Kidney tubule cell (primary cell): ENCODE results near the gene CLMN.

Experiments used
- DNase-seq: peaks from one replicate; pipeline ENCODE4 v3.0.0-alpha.2; 2018; ENCODE audit warnings: low spot score

The CLMN gene, protein sequence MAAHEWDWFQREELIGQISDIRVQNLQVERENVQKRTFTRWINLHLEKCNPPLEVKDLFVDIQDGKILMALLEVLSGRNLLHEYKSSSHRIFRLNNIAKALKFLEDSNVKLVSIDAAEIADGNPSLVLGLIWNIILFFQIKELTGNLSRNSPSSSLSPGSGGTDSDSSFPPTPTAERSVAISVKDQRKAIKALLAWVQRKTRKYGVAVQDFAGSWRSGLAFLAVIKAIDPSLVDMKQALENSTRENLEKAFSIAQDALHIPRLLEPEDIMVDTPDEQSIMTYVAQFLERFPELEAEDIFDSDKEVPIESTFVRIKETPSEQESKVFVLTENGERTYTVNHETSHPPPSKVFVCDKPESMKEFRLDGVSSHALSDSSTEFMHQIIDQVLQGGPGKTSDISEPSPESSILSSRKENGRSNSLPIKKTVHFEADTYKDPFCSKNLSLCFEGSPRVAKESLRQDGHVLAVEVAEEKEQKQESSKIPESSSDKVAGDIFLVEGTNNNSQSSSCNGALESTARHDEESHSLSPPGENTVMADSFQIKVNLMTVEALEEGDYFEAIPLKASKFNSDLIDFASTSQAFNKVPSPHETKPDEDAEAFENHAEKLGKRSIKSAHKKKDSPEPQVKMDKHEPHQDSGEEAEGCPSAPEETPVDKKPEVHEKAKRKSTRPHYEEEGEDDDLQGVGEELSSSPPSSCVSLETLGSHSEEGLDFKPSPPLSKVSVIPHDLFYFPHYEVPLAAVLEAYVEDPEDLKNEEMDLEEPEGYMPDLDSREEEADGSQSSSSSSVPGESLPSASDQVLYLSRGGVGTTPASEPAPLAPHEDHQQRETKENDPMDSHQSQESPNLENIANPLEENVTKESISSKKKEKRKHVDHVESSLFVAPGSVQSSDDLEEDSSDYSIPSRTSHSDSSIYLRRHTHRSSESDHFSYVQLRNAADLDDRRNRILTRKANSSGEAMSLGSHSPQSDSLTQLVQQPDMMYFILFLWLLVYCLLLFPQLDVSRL

DNA sequence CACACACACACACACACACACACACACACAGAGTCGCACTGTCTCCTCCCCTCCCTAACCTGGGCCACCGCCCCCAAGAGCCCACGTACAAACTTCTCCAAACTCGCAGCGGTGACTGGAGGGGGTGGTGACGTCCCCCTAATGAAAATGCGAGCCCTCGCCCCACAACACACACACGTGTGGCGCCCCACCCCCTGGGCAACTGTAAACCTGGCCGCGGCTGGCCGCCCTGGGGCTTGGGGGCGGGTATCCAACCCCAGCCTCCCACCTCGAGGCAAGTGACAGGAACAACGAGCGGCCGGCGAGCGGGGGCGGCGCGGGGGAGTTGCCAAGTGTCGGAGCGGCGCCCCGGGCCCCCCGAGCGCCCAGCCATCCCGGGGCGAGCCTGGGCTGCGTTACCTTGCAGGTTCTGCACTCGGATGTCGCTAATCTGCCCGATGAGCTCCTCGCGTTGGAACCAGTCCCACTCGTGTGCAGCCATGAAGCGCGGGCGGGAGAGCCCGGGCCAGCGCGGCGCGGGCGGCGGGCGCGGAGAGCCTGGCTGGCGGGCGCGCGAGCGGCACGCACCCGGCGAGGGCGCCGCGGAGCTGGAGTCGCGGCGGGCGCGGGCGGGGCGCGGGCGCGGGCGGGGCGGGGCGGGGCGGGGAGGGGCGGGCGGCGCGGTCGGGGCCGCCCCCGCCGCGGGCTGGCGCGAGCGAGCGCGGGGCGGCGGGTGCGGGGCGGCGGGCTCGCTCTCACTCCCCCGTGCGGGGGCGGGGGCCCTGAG lies at the start of gene CLMN:
Gene CLMN, minus strand, starts transcription at position 597 of the 766 bp plus-strand sequence. Its CDS starts 116 bp downstream, at position 481.
- DNase-seq: peak; percentile 52

DNA sequence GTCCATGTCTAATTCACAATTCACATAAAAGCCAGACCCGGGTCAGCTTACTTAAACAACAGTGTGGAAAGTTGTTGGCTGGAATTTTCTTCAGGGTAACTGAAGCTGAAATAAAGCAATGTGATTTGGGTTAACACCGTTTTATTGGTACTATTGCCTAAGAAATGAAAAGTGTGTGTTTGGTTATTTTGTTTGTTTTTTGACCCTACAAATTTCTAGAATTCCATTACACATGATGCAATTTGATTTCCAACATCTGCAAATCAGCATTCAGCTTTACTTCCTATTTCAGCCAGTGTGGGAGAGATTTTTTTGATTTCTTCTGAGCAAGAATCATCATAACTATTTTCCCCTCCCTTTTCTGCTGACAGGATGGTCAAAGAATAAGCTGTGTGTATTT lies 45.7 kb upstream of the CLMN start:
- no peak for DNase-seq

DNA sequence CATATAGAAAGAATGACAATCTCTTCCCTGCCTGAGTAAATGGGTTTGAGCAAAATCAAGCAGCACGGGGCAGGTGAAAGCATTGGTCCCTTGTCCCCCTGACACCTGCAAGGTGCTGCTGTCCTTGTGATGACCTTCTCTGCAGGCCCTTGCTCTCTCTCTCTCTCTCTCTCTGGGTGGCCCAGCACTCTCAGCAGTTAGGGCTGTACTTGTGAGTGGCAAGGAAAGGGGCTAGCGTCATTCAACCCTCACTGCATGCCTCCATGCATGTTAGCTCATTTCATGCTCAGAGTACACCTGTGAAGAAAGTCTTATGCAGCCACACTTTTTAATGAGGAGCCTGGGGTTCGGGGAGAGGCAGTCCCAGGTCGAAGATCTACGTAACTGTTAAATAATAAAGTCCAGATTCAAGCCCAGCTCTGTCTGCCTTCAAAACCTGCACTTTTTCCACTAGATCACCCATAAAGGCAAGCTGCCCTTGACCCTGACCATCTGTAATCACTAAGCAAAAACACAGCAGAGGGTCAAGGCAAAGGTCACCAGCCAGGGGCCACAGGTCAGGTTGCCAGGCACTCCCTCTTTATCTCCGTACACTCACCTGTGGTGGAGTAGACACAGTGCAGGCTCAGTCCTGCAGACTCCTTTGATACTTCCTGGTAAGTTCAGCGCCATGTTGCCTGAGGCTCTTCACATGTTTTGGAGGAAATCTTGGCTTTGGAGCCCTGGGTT lies 44.9 kb upstream of the CLMN start:
- DNase-seq: no peak

DNA sequence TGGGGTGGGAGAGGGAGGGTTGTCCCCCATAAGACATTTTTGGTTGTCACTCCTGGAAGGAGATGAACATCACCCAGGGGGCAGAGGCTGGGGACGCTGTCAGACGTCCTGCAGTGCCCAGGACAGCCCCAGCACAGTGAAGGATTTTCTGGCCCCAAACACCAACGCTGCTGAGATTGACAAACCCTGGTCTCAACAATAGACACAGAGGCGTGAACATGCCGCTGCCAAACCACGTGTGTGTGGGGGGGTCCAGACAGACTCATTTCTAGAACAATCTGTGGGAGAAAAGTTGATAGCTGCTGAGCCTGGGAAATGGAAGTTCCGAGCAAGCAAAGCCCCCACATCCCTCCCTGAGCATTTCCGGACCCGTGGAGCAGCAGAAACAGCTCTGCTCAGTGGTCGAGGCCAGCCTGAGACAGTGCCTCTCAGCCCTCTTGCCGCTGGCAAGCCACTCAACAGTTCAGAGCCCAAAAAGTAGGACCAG lies 43.8 kb upstream of the CLMN start:
- DNase-seq: no peak

DNA sequence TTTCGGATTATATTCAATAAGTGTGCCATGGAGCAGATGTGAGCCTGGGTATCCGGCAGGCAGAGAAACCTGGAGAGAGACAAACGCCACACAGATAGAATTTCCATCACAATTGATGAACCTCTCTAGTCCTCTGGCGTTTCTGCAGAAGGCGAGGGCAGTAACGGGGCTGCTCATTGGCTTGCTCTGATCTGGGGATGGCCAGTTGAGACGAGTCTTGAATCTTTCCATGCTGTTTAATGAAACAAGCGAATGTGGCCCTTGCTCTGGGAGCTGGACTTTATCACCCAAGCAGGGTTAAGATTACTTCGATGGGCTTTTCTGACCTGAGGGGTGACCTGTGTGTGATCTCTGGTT lies 42.4 kb upstream of the CLMN start:
- no peak for DNase-seq

DNA sequence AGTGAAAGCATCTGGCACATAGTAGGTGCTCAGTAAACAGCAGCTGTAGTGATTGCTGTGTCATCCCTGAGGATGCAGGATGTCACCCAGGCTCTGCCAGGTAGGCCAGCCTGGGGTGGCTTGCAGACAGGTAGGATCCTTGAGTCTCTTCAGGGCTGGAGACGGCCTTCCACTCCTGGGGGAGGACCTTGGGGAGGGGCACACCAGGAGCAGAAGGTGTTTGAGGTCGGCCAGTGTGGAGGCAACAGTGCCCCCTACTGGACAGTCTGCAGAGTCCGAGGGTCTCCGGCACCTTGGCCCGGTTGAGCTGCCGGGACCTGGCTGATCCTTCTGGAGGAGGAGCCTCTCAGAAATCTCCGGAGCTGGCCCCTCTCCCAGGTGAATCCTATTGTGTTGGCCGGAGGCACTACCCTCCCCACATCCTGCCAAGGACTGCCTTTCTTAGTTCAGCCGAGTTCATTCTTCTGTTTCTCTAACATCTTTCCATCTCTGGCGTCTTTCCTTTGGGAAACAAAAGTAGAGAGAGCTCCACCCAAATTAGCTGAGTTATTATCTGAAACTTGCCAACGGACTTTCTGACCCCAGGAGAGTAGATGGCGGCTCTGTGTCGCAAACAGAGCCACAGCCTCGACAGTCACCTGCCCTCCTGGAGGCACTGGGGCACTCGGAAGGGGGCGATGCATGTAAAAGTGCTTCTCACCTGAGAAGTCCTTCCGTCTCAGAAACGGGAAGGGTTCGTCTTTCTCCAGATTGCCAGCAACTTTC lies 41.8 kb upstream of the CLMN start:
- peak; percentile 49 for DNase-seq

DNA sequence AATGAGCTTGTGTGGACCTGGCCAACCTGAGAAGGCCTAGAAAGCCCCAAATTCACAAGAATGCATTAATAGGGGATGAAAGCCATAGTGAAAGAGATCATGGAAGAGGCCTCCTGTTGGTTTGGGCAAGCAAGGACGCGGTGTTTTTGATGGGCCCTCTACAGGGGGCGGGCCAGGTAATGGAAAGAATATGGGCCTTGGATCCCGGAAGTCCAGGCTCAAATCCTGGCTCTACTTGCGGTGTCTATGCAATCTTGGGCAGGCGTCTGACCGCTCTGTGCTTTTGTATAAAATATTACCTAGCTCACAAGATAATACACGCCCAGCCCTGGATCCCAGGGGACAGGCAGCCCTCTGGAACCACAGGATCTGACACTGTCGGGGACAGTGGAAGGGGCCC lies 41.1 kb upstream of the CLMN start:
- DNase-seq: no peak

DNA sequence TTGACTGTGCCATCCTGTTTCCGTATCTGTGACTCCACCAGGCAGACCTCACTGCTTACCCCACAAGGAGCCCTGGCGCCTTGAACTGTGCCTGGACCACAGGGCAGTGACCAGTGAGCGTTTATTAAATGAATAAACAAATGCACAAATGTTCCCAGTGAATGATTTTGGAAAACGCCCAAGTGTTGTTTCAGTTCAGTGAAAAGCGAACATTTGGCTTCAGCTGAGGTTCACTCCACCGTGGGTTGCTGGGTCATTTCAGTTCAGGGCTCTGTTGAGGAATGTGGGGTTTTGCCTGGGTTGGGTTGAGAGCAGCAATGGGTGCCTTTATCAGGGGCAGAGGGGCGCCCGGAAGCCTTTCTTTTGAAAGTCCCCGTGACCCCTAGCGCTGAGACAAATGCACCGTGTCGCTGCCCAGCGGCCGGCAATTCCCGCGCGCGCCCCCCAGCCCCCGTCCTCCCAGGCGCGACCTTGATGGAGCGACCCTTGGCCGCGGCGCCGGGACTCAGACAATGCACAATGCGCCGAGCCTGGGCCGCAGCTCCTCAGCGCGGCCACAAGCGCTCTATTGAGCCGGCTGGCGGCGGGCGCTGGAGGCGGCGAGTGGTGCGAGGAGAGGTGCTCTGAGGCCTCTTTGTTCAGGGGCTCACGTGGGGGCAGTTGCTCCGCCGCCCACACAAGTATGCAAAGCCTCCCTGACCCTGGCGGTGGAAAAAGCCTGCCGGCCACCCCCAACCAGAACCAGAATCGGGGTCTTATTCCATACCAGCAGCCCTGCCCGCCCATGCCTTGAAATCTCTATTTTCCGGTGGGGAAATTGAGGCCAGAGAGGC lies 40.5 kb upstream of the CLMN start:
- peak; percentile 73 for DNase-seq

DNA sequence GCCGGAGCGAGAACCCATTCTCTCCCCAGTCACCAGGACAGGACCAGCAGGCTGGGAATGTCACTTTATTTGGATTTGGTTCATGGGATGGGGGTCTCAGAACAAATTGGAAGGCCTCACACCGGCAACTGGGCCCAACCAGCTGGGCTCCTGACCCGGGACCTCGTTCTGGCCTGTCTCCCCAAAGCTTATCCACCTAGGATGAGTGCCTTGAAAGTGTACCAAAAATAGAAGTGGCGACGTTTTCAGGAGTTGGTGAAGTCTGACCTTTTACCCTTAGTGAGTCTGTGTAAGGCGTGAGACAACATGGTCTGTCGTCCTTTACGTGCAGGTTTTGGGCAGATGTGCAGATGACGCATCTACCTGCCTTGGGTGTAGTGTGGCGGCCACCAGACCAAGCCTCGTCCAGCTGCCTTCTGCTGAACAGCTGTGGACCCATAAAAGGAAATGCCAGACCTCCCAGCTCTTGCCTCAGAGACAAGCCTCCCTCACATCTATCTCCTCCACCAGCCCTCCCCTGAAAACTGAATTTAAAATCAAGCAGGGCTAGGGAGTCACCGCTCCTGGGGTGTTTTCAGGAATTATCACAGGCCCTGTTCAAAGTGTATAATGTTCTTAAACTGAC lies 36.6 kb upstream of the CLMN start:
- no peak for DNase-seq

DNA sequence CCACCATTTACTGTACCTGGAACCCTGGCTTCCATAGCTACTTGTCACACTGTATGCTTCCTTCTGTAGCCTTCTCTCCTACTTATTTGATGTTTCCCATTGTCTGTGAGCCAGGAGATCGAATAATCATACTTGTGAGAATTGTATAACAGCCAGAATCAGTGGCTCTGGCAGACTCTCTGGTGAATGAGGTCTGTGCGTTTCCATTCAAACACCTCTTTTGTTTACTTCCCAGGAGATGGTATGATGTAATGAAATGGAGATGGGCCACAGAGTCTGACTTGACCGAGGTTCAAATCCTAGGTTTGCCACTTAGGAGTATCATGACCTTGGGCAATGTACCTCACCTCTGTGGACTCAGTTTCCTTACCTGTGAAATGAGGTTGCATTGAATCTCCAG lies 35.7 kb upstream of the CLMN start:
- DNase-seq: no peak

DNA sequence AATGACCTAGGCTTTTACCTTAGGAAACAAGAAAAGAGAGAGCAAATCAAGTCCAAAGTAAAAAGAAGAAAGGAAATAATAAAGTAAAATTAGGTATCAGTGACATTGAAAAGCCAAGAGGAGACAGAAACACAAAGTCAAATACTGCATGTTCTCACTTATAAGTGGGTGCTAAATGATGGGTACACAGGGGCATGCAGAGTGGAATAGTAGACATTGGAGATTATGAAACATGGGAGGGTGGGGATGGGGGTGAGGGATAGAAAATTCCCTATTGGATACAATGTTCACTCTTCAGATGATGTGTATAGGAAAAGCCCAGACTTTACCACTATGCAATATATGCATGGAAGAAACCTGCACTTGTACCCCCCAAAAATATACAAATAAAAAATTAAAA lies 35.1 kb upstream of the CLMN start:
- no peak for DNase-seq

DNA sequence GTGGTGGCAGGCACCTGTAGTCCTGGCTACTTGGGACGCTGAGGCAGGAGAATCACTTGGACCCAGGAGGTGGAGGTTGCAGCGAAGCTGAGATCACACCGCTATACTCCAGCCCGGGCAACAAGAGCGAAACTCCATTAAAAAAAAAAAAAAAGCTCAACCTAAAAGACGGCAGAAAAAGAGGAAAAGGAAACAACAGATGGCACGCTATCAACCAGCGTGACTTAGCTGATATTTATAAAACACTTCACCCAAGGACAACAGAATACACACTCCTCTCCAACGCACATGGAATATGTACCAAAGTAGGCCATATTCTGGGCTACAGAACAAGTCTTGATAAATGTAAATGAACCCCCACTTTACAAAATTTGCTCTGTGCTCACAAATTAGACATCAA lies 34.0 kb upstream of the CLMN start:
- no peak for DNase-seq

DNA sequence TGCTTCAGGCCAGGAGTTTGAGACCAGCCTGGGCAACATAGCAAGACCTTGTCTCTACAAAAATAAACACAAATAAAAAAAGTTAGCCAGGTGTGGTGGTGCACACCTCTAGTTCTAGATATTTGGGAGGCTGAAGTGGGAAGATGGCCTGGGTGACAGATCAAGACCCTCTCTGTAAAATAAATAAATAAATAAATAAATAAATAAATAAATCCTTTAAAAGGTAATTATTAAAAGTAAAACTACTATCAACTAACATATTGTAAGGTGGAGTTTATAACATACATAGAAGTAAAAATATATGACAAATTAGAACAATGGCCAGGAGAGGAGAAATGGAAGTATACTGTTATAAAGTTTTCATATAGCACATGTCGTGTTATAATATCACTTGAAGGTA lies 33.3 kb upstream of the CLMN start:
- no peak for DNase-seq

DNA sequence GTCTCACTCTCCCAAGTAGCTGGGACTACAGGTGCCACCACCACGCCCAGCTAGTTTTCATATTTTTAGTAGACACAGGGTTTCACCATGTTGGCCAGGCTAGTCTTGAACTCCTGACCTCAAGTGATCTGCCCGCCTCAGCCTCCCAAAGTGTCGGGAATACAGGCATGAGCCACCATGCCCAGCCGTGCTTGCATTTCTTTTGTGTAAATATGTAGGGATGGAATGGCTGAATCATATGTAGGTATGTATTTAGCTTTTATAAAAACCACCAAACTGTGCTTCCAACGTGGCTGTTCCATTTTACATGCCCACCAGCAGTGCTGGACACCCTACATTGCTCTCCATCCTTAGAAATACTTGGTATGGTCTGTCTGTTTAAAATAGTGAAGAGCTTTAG lies 32.8 kb upstream of the CLMN start:
- DNase-seq: no peak

DNA sequence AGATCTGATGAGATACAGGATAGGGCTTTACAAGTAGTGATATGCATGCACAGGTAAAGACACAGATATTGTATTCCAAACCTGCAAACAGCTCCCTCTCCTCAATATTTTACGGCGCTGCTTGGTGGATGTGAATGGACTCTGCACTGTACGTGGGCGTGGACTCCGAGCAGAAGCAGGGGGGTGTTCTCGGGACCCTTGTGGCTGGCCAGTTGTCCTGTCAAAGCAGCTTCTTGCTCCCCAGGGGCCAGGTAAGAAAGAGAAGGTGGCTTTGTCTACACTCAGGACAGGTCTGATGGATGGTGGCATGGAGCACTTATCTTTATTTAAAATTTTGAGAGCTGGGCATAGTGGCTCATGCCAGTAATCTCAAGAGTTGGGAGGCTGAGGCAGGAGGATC lies 29.5 kb upstream of the CLMN start:
- DNase-seq: no peak

DNA sequence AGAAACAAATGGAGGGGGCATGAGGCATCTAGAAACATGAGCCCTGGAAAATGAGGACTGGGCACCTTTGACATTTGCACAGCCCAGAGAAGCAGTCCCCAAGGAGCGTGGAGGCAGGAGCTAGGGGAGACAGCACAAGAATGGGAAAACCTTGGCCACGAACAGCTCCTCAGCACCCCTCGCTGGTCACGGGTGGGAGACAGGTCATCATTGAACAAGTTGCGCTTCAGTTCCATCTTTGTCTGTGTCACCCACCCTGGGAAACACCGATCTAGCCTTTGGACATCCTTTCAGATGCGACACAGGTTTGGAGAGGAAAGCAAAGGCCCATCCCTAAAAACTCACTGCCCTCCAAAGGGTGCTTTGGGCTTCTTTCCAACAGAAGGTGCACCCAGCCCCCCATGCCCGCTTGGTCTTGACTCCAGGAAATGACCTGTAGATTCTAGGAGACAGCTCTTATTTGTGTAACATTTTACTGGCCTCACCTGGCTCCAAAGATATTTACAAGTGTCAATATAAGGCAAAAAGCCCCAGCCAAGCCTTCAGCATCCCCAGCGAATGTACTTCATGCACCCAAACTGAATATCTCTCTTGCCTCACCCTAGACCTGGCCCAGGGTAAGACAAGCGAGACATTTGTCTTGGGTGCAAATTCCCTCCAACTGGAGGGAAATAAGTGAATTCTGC lies 28.8 kb upstream of the CLMN start:
- DNase-seq: no peak

DNA sequence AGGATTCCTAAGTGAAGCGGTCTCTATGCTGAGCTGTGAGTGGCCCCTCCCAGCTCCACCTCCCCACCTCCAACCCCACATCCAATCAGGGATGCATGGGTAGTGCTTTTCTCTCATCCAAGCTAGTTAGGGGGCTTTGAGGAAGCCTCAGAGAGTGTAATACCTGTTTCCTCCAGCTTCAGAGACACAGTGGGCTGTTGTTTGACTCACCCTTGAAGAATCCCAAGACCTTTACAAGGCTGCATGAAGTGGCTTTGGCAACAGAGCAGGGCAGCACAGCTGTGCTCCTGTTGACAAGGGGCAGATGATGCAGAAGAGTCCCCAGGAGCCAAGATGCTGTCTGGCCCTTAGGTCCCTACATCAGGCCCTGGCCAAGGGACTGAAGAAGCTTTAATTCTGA lies 27.1 kb upstream of the CLMN start:
- peak; percentile 82 for DNase-seq

DNA sequence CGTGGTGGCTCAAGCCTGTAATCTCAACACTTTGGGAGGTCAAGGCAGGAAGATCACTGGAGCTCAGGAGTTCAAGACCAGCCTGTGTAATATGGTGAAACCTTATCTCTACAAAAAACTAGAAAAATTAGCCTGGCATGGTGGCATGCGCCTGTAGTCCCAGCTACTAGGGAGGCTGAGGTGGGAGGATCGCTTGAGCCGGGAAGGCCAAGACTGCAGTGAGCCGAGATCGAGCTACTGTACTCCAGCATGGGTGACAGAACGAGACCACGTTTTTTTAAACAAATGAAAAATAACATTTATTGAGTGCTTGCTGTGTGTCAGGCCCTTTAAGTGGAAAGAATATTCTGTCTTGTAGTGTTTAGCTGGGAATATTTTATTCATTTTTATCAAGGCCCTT lies 26.6 kb upstream of the CLMN start:
- DNase-seq: no peak

DNA sequence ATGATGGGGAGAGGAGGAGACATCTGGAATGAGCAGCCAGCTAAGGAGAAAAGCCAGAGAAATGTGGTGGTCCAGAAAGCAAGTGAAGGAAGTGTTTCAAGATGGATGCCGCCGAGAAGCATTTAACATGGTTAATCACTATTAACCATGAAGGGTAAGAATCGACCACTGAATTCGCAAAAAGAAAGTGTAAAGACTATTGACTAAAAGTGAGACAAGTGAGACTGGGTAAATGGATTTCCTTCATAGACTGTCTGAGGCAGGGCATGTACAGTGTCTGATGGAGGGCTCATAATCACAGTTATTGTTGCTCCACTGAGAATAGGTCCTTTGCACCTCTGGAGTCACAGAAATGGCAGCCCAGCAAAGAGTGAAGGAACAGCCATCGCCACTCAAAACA lies 25.3 kb upstream of the CLMN start:
- no peak for DNase-seq
